K562 (cell line): Measurements from ENCODE around the gene CRABP2. TPM values are rescaled to one million over a fixed set of nuclear protein-coding genes. Genes with fewer than 3 reads are reported as not detected.

Experiments used
- HEY1 ChIP-seq: fragments of 250-450 bp; sonication (Bioruptor Pico); IDR thresholded peaks from 2 replicates; pipeline ENCODE4 v1.5.0; 2020; ENCODE audit warnings: mild to moderate bottlenecking, moderate library complexity, borderline replicate concordance
- IRF2 ChIP-seq: sonication (generic); formaldehyde crosslinking; IDR thresholded peaks from 2 replicates; pipeline ENCODE4 v1.8.1; 2022; ENCODE audit warnings: mild to moderate bottlenecking, missing genetic modification reagents
- KDM5B ChIP-seq: fragments of 200-600 bp; sonication (generic); IDR thresholded peaks from 2 replicates; pipeline ENCODE4 v1.6.1; 2012; ENCODE audit warnings: low read depth, mild to moderate bottlenecking, moderate library complexity, low read length, control low read depth, inconsistent platforms; ENCODE audit not compliant: insufficient replicate concordance
- MCM7 ChIP-seq, 2 experiments: fragments of 450-650 bp; IDR thresholded peaks; 2 replicates each; pipeline ENCODE4 v1.6.1; 2016 to 2018
- NCOA1 ChIP-seq: fragments of 450-650 bp; IDR thresholded peaks from 2 replicates; pipeline ENCODE4 v1.6.1; 2016; ENCODE audit warnings: low read depth
- NR0B1 ChIP-seq: fragments of 450-650 bp; IDR thresholded peaks from one replicate; pipeline ENCODE4 v1.6.1; 2018; ENCODE audit warnings: mild to moderate bottlenecking, moderate library complexity; ENCODE audit not compliant: partially characterized antibody
- NRF1 ChIP-seq, 2 experiments: fragments of 450-650 bp; IDR thresholded peaks in 1 of 2; conservative IDR thresholded peaks in 1 of 2; 2 replicates each; pipeline ENCODE4 v1.6.1; 2014; ENCODE audit warnings: mild to moderate bottlenecking in 2 of 2
- PHTF2 ChIP-seq: fragments of 250-450 bp; sonication (Bioruptor Pico); IDR thresholded peaks from 2 replicates; pipeline ENCODE4 v1.5.0; 2021; ENCODE audit warnings: mild to moderate bottlenecking
- PYGO2 ChIP-seq: fragments of 450-650 bp; IDR thresholded peaks from 2 replicates; pipeline ENCODE4 v1.6.1; 2016; ENCODE audit warnings: mild to moderate bottlenecking, missing genetic modification characterization, moderate library complexity, missing compliant biosample characterization
- RBM14 ChIP-seq: fragments of 200-400 bp; formaldehyde crosslinking; IDR thresholded peaks from 2 replicates; pipeline ENCODE4 v1.6.1; 2018; ENCODE audit warnings: low read depth, mild to moderate bottlenecking, low read length, moderate library complexity, borderline replicate concordance; ENCODE audit not compliant: insufficient read depth
- SREBF1 ChIP-seq: fragments of 150-350 bp; IDR thresholded peaks from 2 replicates; pipeline ENCODE4 v1.6.1; 2014; ENCODE audit warnings: antibody characterized with exemption, low read depth, low read length, borderline replicate concordance
- TEAD1 ChIP-seq, 2 experiments: fragments of 450-650 bp in 1 of 2; sonication (generic) in 1 of 2; formaldehyde crosslinking; IDR thresholded peaks; 2 replicates each; pipeline versions ENCODE4 v1.4.0 to v1.8.0; 2020 to 2022; ENCODE audit warnings: mild to moderate bottlenecking in 2 of 2, missing genetic modification reagents in 1 of 2
- ZNF197 ChIP-seq: fragments of 200-800 bp; sonication (Bioruptor generic); IDR thresholded peaks from 2 replicates; pipeline ENCODE4 v1.6.1; 2016; ENCODE audit warnings: low read depth, missing genetic modification characterization, missing compliant biosample characterization
- ZNF316 ChIP-seq: fragments of 450-650 bp; IDR thresholded peaks from 2 replicates; pipeline ENCODE4 v1.6.1; 2016
- ZNF395 ChIP-seq: fragments of 200-800 bp; sonication (Bioruptor generic); IDR thresholded peaks from 2 replicates; pipeline ENCODE4 v1.6.1; 2017; ENCODE audit warnings: missing genetic modification characterization, missing compliant biosample characterization
- ZNF511 ChIP-seq: sonication (generic); formaldehyde crosslinking; IDR thresholded peaks from 2 replicates; pipeline ENCODE4 v1.8.0; 2022; ENCODE audit warnings: mild to moderate bottlenecking, missing genetic modification reagents
- polyA plus RNA-seq, 8 experiments: library from polyadenylated mRNA; depleted of rRNA in 4 of 8; stranded (reverse) in 5 of 8; unstranded in 3 of 8; fragments of >200 nt; fragmentation: Nextera tagmentation in 2 of 8; fragmentation: Illumina TruSeq in 1 of 8; extraction: Ambion mirVana in 2 of 8; extraction: Trizol in 1 of 8; gene quantifications; 2 replicates each; pipeline versions ENCODE4 v1.2.1 to v1.2.3, GENCODE V29; 2011 to 2014; ENCODE audit warnings: inconsistent platforms in 1 of 8, missing spikeins in 1 of 8
- total RNA-seq, 7 experiments: library from RNA; depleted of rRNA in 6 of 7; stranded (reverse); fragments of >200 nt in 6 of 7; fragmentation: Illumina TruSeq in 2 of 7; extraction: Trizol in 2 of 7; gene quantifications; 2 replicates each; pipeline versions ENCODE4 v1.2.1 to v1.2.3, GENCODE V29; 2011 to 2021; ENCODE audit warnings: low replicate concordance in 1 of 7
- TF ChIP-seq, protein P1 (sequence below): fragments of 450-650 bp; IDR thresholded peaks from 2 replicates; pipeline ENCODE4 v1.6.1; 2016; ENCODE audit warnings: antibody characterized with exemption
- TF ChIP-seq, protein P2 (sequence below): IDR thresholded peaks from 2 replicates; pipeline ENCODE4 v1.6.1; 2011; ENCODE audit warnings: borderline replicate concordance, low read depth, mild to moderate bottlenecking, moderate library complexity, low read length; ENCODE audit not compliant: insufficient read depth, poor library complexity, severe bottlenecking
- TF ChIP-seq, protein P3 (sequence below): fragments of 250-450 bp; sonication (Bioruptor Pico); IDR thresholded peaks from 2 replicates; pipeline ENCODE4 v1.9.0; 2021; ENCODE audit warnings: mild to moderate bottlenecking
- TF ChIP-seq, protein P4 (sequence below): fragments of 250-450 bp; sonication (Bioruptor Pico); IDR thresholded peaks from 2 replicates; pipeline ENCODE4 v1.8.0; 2021; ENCODE audit warnings: moderate library complexity, mild to moderate bottlenecking, inconsistent platforms

CRABP2 gene
- total and polyA plus RNA-seq, 9 of the 15 experiments (the other 6 are each of a cell fraction or from before 2014, with no cell fraction given): 0.30 to 2.5 (median 0.82) TPM

DNA sequence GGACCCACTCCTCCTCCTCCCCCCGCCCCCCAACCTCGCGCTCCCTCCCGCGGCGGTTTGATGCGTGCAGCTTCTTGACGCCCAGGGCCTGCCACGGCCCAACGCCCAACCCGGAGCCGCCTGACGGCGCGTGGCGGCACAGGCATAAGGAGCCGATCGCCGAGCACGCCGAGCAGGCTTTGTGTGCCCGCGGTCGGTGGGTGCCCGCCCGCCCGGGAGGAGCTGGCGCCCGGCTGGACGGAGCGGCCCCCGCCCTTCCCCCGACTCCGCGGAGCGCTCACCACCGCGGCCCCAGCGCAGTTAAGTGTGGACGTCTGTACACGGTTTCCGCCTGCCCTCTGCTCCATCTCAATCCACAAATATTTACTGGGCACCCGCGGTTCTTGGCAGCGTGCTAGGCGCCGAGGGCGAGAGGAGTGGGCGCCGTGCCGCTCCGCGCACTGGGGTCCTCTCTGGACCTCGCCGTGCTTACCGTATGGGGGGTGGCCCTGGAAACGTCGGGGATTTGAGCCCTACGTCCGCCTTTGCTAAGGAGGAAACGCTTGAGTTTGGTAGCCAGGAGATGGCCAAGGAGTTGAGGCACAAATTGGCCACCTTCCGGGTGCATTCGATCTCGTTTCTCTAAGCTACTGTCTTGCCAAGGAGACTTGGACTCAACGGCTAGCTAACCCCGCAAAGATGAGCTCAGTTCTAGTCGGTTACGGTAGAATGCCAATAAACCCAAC is 46.5 kb upstream of the CRABP2 start (continued):
- no peak for TF ChIP-seq ZNF316
- TF ChIP-seq, protein P1, sequence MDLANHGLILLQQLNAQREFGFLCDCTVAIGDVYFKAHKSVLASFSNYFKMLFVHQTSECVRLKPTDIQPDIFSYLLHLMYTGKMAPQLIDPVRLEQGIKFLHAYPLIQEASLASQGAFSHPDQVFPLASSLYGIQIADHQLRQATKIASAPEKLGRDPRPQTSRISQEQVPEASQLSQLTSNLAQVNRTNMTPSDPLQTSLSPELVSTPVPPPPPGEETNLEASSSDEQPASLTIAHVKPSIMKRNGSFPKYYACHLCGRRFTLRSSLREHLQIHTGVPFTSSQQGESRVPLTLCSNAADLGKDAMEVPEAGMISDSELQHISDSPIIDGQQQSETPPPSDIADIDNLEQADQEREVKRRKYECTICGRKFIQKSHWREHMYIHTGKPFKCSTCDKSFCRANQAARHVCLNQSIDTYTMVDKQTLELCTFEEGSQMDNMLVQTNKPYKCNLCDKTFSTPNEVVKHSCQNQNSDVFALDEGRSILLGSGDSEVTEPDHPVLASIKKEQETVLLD: no peak
- TF ChIP-seq ZNF395 (CRISPR knock-in tag): 0 out of 2 replicates have a peak, but pooled peaks have one; percentile 9
- TF ChIP-seq ZNF197: 0 out of 2 replicates have a peak, but pooled peaks have one; percentile 15
- TF ChIP-seq, protein P2, sequence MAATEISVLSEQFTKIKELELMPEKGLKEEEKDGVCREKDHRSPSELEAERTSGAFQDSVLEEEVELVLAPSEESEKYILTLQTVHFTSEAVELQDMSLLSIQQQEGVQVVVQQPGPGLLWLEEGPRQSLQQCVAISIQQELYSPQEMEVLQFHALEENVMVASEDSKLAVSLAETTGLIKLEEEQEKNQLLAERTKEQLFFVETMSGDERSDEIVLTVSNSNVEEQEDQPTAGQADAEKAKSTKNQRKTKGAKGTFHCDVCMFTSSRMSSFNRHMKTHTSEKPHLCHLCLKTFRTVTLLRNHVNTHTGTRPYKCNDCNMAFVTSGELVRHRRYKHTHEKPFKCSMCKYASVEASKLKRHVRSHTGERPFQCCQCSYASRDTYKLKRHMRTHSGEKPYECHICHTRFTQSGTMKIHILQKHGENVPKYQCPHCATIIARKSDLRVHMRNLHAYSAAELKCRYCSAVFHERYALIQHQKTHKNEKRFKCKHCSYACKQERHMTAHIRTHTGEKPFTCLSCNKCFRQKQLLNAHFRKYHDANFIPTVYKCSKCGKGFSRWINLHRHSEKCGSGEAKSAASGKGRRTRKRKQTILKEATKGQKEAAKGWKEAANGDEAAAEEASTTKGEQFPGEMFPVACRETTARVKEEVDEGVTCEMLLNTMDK: no peak
- TF ChIP-seq NR0B1: no peak
- no peak for TF ChIP-seq MCM7 (IDR thresholded peaks at IDR 0.05)
- TF ChIP-seq ZNF511 (CRISPR knock-in tag): peak; percentile 44; the same call in 1 of the 2 replicates
- TF ChIP-seq, protein P3, sequence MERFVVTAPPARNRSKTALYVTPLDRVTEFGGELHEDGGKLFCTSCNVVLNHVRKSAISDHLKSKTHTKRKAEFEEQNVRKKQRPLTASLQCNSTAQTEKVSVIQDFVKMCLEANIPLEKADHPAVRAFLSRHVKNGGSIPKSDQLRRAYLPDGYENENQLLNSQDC (CRISPR knock-in tag): no peak
- TF ChIP-seq IRF2: no peak
- TF ChIP-seq KDM5B: peak; percentile 21
- TF ChIP-seq PYGO2 (tag): no peak
- TF ChIP-seq, protein P4, sequence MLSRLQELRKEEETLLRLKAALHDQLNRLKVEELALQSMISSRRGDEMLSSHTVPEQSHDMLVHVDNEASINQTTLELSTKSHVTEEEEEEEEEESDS (CRISPR knock-in tag): no peak
- 0 out of 4 replicates have a peak, but pooled peaks of 1 of the 2 experiments have one; percentile 36 for TF ChIP-seq TEAD1 (CRISPR knock-in tag; IDR thresholded peaks at IDR 0.05)
- no peak for TF ChIP-seq PHTF2 (CRISPR knock-in tag)
- no peak for TF ChIP-seq SREBF1
- no peak for TF ChIP-seq RBM14
- no peak for TF ChIP-seq NCOA1
- peak in 1 of 2 experiments; percentile 34; a peak in 2 of 4 replicates for TF ChIP-seq NRF1 (conservative IDR thresholded peaks at IDR 0.05 in 1 of 2, IDR thresholded peaks at IDR 0.05 in 1 of 2)
- TF ChIP-seq HEY1: no peak
